GM12801 (cell line): ENCODE measurements around the gene PRDM5.

Experiments
- TF ChIP-seq, protein P1 (sequence below): IDR thresholded peaks from one replicate; pipeline ENCODE4 v1.5.1; 2011; ENCODE audit warnings: control low read depth; ENCODE audit not compliant: insufficient read length; ENCODE audit errors: extremely low read depth

PRDM5 gene

GRCh38 chr4:120821977-120822376, 100.5 kb downstream of the PRDM5 start:
- TF ChIP-seq, protein P1, sequence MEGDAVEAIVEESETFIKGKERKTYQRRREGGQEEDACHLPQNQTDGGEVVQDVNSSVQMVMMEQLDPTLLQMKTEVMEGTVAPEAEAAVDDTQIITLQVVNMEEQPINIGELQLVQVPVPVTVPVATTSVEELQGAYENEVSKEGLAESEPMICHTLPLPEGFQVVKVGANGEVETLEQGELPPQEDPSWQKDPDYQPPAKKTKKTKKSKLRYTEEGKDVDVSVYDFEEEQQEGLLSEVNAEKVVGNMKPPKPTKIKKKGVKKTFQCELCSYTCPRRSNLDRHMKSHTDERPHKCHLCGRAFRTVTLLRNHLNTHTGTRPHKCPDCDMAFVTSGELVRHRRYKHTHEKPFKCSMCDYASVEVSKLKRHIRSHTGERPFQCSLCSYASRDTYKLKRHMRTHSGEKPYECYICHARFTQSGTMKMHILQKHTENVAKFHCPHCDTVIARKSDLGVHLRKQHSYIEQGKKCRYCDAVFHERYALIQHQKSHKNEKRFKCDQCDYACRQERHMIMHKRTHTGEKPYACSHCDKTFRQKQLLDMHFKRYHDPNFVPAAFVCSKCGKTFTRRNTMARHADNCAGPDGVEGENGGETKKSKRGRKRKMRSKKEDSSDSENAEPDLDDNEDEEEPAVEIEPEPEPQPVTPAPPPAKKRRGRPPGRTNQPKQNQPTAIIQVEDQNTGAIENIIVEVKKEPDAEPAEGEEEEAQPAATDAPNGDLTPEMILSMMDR = no peak

DNA sequence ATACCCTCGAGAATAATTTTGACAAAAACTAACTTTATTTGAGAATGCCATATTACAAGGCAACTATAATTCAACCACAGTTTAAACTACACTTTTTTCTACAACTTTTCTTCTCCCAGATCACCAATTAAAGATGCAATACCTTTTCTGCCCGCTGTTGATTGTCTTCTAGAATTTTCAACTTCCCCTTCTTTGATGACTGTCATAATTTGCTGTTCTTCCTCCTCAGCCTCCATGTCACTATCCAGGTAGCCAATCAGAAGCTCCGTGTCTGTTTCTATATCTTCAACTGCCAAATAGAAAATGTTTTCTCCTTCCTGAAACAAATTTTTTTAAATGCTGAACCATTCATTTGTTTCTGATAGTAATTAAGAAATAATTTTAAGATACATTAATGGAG, 101.5 kb downstream of the PRDM5 start:
- TF ChIP-seq, protein P1 = no peak

DNA sequence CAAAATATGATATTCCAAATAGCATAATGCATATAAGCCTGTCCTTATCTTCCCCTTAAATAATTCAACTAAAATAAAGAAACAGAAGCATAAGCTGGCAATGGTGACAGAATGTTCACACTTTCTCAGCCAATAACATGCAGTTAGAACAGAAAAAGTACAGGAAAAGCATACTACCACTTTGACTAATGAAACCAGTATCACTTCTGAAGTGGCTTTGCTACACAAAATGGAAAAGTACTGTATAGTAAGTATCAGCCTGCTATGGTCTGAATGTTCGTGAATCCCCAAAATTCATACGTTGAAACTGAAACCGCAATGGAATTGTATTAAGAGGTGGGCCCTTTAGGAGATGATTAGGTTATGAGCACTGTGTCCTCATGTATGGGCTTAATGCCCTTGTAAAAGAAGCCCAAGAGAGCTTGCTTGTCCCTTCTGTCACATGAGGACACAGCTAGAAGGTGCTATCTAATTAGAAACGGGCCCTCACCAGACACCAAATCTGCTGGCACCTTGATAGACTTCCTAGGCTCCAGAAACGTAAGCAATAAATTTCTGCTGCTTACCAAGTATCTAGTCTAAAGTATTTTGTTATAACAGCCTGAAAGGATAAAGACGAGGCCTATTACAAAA, 102.6 kb downstream of the PRDM5 start:
- TF ChIP-seq, protein P1 = no peak

- TF ChIP-seq, protein P1 = no peak
These were observed 106.1 kb downstream of the PRDM5 start for GRCh38 chr4:120816296-120816965.

GRCh38 chr4:120815361-120815760, 107.2 kb downstream of the PRDM5 start:
- TF ChIP-seq, protein P1 = no peak

DNA sequence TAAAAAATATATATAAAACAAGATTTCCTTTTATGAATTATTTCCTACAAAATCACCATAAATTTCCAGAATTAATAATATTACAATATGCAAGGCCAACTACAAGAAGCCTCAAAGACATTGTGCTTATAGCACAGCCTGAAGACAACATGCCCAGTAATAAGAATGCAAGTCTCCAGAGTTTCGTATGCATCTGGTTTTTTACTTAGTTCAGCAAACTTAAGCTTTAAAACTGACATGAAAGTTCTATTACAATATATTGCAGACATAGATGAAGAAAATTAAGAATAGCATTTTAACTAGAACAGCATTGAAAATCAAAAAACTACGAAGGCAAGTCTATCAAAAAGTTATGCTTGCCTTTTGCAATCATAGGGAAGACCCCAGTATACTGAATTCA, 107.6 kb downstream of the PRDM5 start:
- TF ChIP-seq, protein P1 = no peak

- TF ChIP-seq, protein P1 = no peak
These were observed 110.3 kb downstream of the PRDM5 start for GRCh38 chr4:120812216-120812615.
